HCT116 (cell line): Measurements from ENCODE around the gene INAFM1. TPM values are rescaled to one million over a fixed set of nuclear protein-coding genes. Genes with fewer than 3 reads are reported as not detected.

Experiments used
- ATAC-seq: fragments of 200-7000 bp; cut with Tn5 transposase; 2 replicates; pipeline ENCODE4 v1.9.1; 2020; ENCODE audit warnings: mild to moderate bottlenecking, moderate library complexity
- BruUV-seq: library from RNA; stranded (reverse); fragments of 400-500 nt; replicated peaks from 2 replicates; lab custom pipeline; 2021; lab: Mats Ljungman, UMichigan
- CTCF ChIA-PET: fragments of 300-600 bp; sonication (Branson Sonifier 250); formaldehyde crosslinking; loops from one replicate; lab custom pipeline; 2021; ENCODE audit warnings: antibody characterized with exemption; lab: Charles Lee
- POLR2A ChIA-PET: fragments of 300-600, 350-600 bp; sonication (Branson Sonifier 250); formaldehyde crosslinking; loops from one replicate; lab custom pipeline; 2021; ENCODE audit warnings: antibody characterized with exemption; lab: Charles Lee
- RAD21 ChIA-PET, 2 experiments: fragments of 300-600 bp; sonication (Branson Sonifier 250); formaldehyde crosslinking; loops; one replicate each; lab custom pipeline; 2023; ENCODE audit warnings: low total read pairs in 2 of 2; ENCODE audit not compliant: uncharacterized antibody in 2 of 2, unreplicated experiment in 2 of 2, low non-redundant PET in 1 of 2; lab: Charles Lee
- DNase-seq: peaks from one replicate; pipeline ENCODE4 v3.0.0-alpha.2; 2010; ENCODE audit warnings: low read depth, low spot score
- H2AFZ ChIP-seq: fragments of 200-600 bp; shearing (Covaris generic), sonication (generic); 2 replicates; pipeline ENCODE4 v1.6.1; 2017; ENCODE audit warnings: low read depth, mixed run types, mixed read lengths, antibody characterized with exemption, low read length; ENCODE audit not compliant: poor library complexity, severe bottlenecking
- H3K27ac ChIP-seq: 2 replicates; pipeline ENCODE4 v1.5.1; 2012; ENCODE audit warnings: low read depth, low read length
- H3K27me3 ChIP-seq: fragments of 200-600 bp; sonication (generic); 2 replicates; pipeline ENCODE4 v1.6.1; 2016; ENCODE audit warnings: mixed run types, low read length, mixed read lengths; ENCODE audit not compliant: insufficient read depth
- H3K36me3 ChIP-seq, 2 experiments: fragments of 200-500 bp in 1 of 2; fragments of 200-600 bp in 1 of 2; sonication (Bioruptor generic) in 1 of 2; sonication (generic) in 1 of 2; 2 replicates each; pipeline versions ENCODE4 v1.5.1 to v1.6.1; 2014 to 2016; ENCODE audit warnings: low read length in 2 of 2, inconsistent platforms in 1 of 2, mixed read lengths in 1 of 2, mixed run types in 1 of 2; ENCODE audit not compliant: insufficient read depth in 2 of 2, control insufficient read depth in 1 of 2
- H3K4me1 ChIP-seq, 2 experiments: fragments of 200-600 bp in 1 of 2; sonication (generic) in 1 of 2; 2 replicates each; pipeline versions ENCODE4 v1.5.1 to v1.6.1; 2012 to 2017; ENCODE audit warnings: low read length in 2 of 2, inconsistent platforms in 1 of 2, mild to moderate bottlenecking in 1 of 2, mixed read lengths in 1 of 2, mixed run types in 1 of 2, moderate library complexity in 1 of 2; ENCODE audit not compliant: insufficient read depth in 2 of 2, control insufficient read depth in 1 of 2
- H3K4me2 ChIP-seq: fragments of 200-600 bp; sonication (generic); 2 replicates; pipeline ENCODE4 v1.6.1; 2017; ENCODE audit warnings: mixed run types, low read length, mixed read lengths
- H3K4me3 ChIP-seq, 2 experiments: fragments of 200-600 bp in 1 of 2; sonication (generic) in 1 of 2; replicated peaks in 1 of 2; 2 replicates each; pipeline ENCODE4 v1.5.1; 2011 to 2016; ENCODE audit warnings: low read length in 2 of 2, control low read depth in 1 of 2, low read depth in 1 of 2, mild to moderate bottlenecking in 1 of 2, mixed read lengths in 1 of 2, mixed run types in 1 of 2
- H3K79me2 ChIP-seq: fragments of 200-600 bp; sonication (generic); 2 replicates; pipeline ENCODE4 v1.6.1; 2017; ENCODE audit warnings: mild to moderate bottlenecking, mixed run types, low read length, moderate library complexity, mixed read lengths; ENCODE audit not compliant: insufficient read depth
- H3K9ac ChIP-seq: fragments of 200-600 bp; sonication (generic); 2 replicates; pipeline ENCODE4 v1.6.1; 2016; ENCODE audit warnings: low read length, mixed read lengths
- H3K9me2 ChIP-seq: fragments of 200-600 bp; sonication (generic), shearing (Covaris generic); 2 replicates; pipeline ENCODE4 v1.6.1; 2017; ENCODE audit warnings: mixed run types, mild to moderate bottlenecking, moderate library complexity; ENCODE audit not compliant: insufficient read depth
- H3K9me3 ChIP-seq, 2 experiments: fragments of 200-500 bp in 1 of 2; fragments of 200-600 bp in 1 of 2; sonication (Bioruptor generic) in 1 of 2; sonication (generic) in 1 of 2; 2 replicates each; pipeline ENCODE4 v1.6.1; 2014 to 2017; ENCODE audit warnings: low read length in 2 of 2, mixed read lengths in 2 of 2, inconsistent platforms in 1 of 2, low read depth in 1 of 2, mild to moderate bottlenecking in 1 of 2, mixed run types in 1 of 2, moderate library complexity in 1 of 2; ENCODE audit not compliant: control insufficient read depth in 1 of 2, insufficient read depth in 1 of 2
- H4K20me1 ChIP-seq: fragments of 200-600 bp; sonication (generic), shearing (Covaris generic); 2 replicates; pipeline ENCODE4 v1.6.1; 2017; ENCODE audit warnings: mixed run types, mild to moderate bottlenecking, moderate library complexity; ENCODE audit not compliant: insufficient read depth
- CBX3 ChIP-seq: IDR thresholded peaks from 2 replicates; pipeline ENCODE4 v1.6.1; 2012; ENCODE audit warnings: low read depth
- CEBPB ChIP-seq: IDR thresholded peaks from 2 replicates; pipeline ENCODE4 v1.6.1; 2012; ENCODE audit warnings: low read depth
- EGR1 ChIP-seq: IDR thresholded peaks from 2 replicates; pipeline ENCODE4 v1.6.1; 2012; ENCODE audit warnings: low read depth
- FOSL1 ChIP-seq: IDR thresholded peaks from 2 replicates; pipeline ENCODE4 v1.6.1; 2012; ENCODE audit warnings: low read depth
- JUND ChIP-seq: IDR thresholded peaks from 2 replicates; pipeline ENCODE4 v1.6.1; 2012
- POLR2A ChIP-seq: IDR thresholded peaks from 2 replicates; pipeline ENCODE4 v1.7.0; 2011; ENCODE audit warnings: borderline replicate concordance; ENCODE audit not compliant: insufficient read depth, insufficient read length; ENCODE audit errors: extremely low read depth
- RAD21 ChIP-seq: IDR thresholded peaks from 2 replicates; pipeline ENCODE4 v1.6.1; 2012; ENCODE audit warnings: low read depth, mild to moderate bottlenecking
- SIN3A ChIP-seq: IDR thresholded peaks from 2 replicates; pipeline ENCODE4 v1.6.1; 2012; ENCODE audit warnings: low read depth
- SRF ChIP-seq: IDR thresholded peaks from 2 replicates; pipeline ENCODE4 v1.6.1; 2012; ENCODE audit warnings: low read depth
- TCF7L2 ChIP-seq: IDR thresholded peaks from 2 replicates; pipeline ENCODE4 v1.7.0; 2011; ENCODE audit warnings: borderline replicate concordance, inconsistent platforms; ENCODE audit not compliant: insufficient read depth, insufficient read length; ENCODE audit errors: extremely low read depth
- YY1 ChIP-seq: IDR thresholded peaks from 2 replicates; pipeline ENCODE4 v1.6.1; 2011; ENCODE audit warnings: low read length, low read depth, moderate library complexity, mild to moderate bottlenecking; ENCODE audit not compliant: insufficient replicate concordance; ENCODE audit errors: extremely low read depth
- ZFX ChIP-seq: fragments of 450-650 bp; IDR thresholded peaks from 2 replicates; pipeline ENCODE4 v1.6.1; 2017
- ZNF274 ChIP-seq: fragments of 200-500 bp; sonication (Bioruptor generic); IDR thresholded peaks from 2 replicates; pipeline ENCODE4 v1.6.1; 2014; ENCODE audit warnings: mild to moderate bottlenecking, low read depth, low read length, inconsistent platforms
- intact Hi-C: fragments of 100-400 bp; cut with micrococcal nuclease; formaldehyde crosslinking; loops from 2 replicates; pipeline ENCODE4 v1.10.0; 2022
- total RNA-seq: library from RNA; stranded (reverse); gene quantifications from one replicate; pipeline ENCODE4 v1.2.1, GENCODE V29; 2021; ENCODE audit not compliant: unreplicated experiment
- TF ChIP-seq, protein P1 (sequence below): IDR thresholded peaks from 2 replicates; pipeline ENCODE4 v1.6.1; 2011; ENCODE audit warnings: mild to moderate bottlenecking, low read length, moderate library complexity; ENCODE audit not compliant: insufficient replicate concordance; ENCODE audit errors: extremely low read depth
- TF ChIP-seq, protein P2 (sequence below), 3 experiments: fragments of 200-600 bp in 1 of 3; sonication (generic) in 1 of 3; IDR thresholded peaks in 2 of 3; conservative IDR thresholded peaks in 1 of 3; 2 replicates each; pipeline ENCODE4 v1.5.1; 2012 to 2017; ENCODE audit warnings: low read depth in 2 of 3, low read length in 2 of 3, antibody characterized with exemption in 1 of 3, borderline replicate concordance in 1 of 3, control low read depth in 1 of 3, mild to moderate bottlenecking in 1 of 3, mixed read lengths in 1 of 3, mixed run types in 1 of 3, moderate library complexity in 1 of 3; ENCODE audit not compliant: insufficient read depth in 1 of 3
- TF ChIP-seq, protein P3 (sequence below): IDR thresholded peaks from 2 replicates; pipeline ENCODE4 v1.6.1; 2012

The INAFM1 gene
- total RNA-seq, 1 experiment from 2014 or later = 22.9 TPM

DNA sequence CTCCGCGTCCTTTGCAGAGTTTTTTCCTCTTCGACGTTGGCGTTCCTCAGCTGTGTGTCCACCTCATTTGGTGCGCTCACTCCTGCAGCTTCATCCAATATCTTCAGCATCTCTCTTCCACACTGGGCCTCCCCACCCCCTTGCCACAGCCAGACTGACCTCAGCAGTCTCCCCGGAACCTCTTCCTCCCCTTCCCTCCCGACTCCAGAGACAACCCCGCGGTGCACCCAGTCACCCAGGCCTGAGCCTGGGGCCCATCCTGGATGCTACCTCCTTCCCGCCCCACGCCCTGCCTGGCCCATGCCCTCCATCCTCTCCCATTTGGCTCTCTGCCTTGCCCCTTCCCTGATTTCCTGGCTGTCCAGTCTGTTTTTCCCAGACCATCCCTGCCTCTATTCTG is 49.2 kb downstream of the INAFM1 start:
- H3K79me2 ChIP-seq = no peaks in the 10 kb centered on the region
- H3K9me3 ChIP-seq = no peaks in the 10 kb centered on the region
- TF ChIP-seq CEBPB = no peak
- TF ChIP-seq YY1 = no peak
- no peak for TF ChIP-seq POLR2A
- TF ChIP-seq, protein P1, sequence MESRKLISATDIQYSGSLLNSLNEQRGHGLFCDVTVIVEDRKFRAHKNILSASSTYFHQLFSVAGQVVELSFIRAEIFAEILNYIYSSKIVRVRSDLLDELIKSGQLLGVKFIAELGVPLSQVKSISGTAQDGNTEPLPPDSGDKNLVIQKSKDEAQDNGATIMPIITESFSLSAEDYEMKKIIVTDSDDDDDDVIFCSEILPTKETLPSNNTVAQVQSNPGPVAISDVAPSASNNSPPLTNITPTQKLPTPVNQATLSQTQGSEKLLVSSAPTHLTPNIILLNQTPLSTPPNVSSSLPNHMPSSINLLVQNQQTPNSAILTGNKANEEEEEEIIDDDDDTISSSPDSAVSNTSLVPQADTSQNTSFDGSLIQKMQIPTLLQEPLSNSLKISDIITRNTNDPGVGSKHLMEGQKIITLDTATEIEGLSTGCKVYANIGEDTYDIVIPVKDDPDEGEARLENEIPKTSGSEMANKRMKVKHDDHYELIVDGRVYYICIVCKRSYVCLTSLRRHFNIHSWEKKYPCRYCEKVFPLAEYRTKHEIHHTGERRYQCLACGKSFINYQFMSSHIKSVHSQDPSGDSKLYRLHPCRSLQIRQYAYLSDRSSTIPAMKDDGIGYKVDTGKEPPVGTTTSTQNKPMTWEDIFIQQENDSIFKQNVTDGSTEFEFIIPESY = no peak
- TF ChIP-seq TCF7L2 = no peak
- no peak for TF ChIP-seq ZFX
- TF ChIP-seq CBX3 = no peak
- no peak for TF ChIP-seq SIN3A
- TF ChIP-seq RAD21 = no peak
- TF ChIP-seq EGR1 = no peak
- no peak for TF ChIP-seq ZNF274
- no peak for TF ChIP-seq FOSL1
- no peak for TF ChIP-seq JUND
- TF ChIP-seq, protein P2, sequence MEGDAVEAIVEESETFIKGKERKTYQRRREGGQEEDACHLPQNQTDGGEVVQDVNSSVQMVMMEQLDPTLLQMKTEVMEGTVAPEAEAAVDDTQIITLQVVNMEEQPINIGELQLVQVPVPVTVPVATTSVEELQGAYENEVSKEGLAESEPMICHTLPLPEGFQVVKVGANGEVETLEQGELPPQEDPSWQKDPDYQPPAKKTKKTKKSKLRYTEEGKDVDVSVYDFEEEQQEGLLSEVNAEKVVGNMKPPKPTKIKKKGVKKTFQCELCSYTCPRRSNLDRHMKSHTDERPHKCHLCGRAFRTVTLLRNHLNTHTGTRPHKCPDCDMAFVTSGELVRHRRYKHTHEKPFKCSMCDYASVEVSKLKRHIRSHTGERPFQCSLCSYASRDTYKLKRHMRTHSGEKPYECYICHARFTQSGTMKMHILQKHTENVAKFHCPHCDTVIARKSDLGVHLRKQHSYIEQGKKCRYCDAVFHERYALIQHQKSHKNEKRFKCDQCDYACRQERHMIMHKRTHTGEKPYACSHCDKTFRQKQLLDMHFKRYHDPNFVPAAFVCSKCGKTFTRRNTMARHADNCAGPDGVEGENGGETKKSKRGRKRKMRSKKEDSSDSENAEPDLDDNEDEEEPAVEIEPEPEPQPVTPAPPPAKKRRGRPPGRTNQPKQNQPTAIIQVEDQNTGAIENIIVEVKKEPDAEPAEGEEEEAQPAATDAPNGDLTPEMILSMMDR (IDR thresholded peaks at IDR 0.05 in 2 of 3, conservative IDR thresholded peaks at IDR 0.05 in 1 of 3; ENCODE audit: borderline replicate concordance in 1 of 3, insufficient read depth in 1 of 3, low read depth in 2 of 3, low read length in 2 of 3) = no peak
- TF ChIP-seq SRF = no peak
- TF ChIP-seq, protein P3, sequence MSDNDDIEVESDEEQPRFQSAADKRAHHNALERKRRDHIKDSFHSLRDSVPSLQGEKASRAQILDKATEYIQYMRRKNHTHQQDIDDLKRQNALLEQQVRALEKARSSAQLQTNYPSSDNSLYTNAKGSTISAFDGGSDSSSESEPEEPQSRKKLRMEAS = no peak
- H3K9me2 ChIP-seq = no peaks in the 10 kb centered on the region
- no peak overlapping the region for H3K4me3 ChIP-seq
- no peaks in the 10 kb centered on the region for H3K27me3 ChIP-seq
- no peak overlapping the region for H3K27ac ChIP-seq
- RAD21 ChIA-PET = no interaction called here
- no peaks in the 10 kb centered on the region for H3K4me1 ChIP-seq
- intact Hi-C loops = no loop called here
- no peaks in the 10 kb centered on the region for H4K20me1 ChIP-seq
- no peak overlapping the region for H3K4me2 ChIP-seq
- no peak for DNase-seq
- ATAC-seq = no peak
- no peaks in the 10 kb centered on the region for H3K36me3 ChIP-seq
- POLR2A ChIA-PET = no interaction called here
- H2AFZ ChIP-seq = no peak overlapping the region
- CTCF ChIA-PET = interaction anchor here (1.1 kb wide), 1 partner anchor 25 kb away, joined by 5 read pairs; the partner anchor contains the start of gene DHX34
- BruUV-seq = no TSS peak
- no peak overlapping the region for H3K9ac ChIP-seq
